ENCODE measurements around the gene PPM1M.
A peak's percentile ranks its signal among the peaks of the same experiment; 100 is the strongest.

The PPM1M gene

DNA sequence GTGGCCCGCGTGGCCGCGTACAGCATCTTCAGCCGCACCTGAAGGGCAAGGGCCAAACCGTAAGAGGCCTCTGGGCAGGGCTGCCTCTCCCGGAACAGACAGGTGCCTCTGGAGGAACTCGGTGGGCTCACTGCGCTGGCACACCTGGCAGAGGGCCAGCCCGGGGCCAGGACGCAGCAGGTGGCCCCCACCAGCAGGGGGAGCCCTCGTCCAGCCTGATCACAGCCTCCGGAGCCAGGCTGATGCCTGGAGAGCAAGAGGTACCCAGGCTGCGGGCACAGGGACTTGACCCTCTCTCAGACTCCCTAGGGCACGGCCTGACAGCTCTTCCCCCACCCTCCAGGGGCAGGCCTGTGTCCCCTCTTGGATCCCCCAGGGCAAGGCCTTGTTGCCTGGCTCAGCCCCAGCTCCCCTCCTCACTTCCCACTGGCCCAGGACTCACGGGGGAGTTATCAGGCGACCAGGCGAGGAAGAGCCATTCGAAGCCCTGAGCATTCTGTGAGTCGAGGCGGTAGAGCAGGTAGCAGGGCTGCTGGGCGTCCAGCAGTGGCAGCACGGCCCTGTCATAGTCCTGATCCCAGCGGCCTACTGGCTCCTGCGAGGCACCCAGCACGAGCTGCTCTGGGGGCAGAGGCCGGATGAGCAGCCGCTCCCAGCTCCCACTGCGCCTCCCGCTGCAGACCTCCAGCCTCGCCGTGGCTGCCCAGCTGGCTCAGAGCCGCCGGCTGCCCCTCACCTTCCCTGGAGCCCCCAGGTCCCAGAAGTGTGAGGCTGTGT lies 13.9 kb upstream of the PPM1M start:
- Histone ChIP-seq H3K27ac (no peak overlapping the region), H3K9me3 (ENCODE audit: severe bottlenecking) (no peaks in the 10 kb centered on the region), H3K4me3 (ENCODE audit: low read depth, low read length) (no peak overlapping the region), H3K36me3 (peaks cover 8% of the 10 kb centered on the region), H3K27me3 (ENCODE audit: insufficient read depth, low read depth, severe bottlenecking) (no peaks in the 10 kb centered on the region)
- TF ChIP-seq, protein P1, sequence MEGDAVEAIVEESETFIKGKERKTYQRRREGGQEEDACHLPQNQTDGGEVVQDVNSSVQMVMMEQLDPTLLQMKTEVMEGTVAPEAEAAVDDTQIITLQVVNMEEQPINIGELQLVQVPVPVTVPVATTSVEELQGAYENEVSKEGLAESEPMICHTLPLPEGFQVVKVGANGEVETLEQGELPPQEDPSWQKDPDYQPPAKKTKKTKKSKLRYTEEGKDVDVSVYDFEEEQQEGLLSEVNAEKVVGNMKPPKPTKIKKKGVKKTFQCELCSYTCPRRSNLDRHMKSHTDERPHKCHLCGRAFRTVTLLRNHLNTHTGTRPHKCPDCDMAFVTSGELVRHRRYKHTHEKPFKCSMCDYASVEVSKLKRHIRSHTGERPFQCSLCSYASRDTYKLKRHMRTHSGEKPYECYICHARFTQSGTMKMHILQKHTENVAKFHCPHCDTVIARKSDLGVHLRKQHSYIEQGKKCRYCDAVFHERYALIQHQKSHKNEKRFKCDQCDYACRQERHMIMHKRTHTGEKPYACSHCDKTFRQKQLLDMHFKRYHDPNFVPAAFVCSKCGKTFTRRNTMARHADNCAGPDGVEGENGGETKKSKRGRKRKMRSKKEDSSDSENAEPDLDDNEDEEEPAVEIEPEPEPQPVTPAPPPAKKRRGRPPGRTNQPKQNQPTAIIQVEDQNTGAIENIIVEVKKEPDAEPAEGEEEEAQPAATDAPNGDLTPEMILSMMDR (IDR thresholded peaks at IDR 0.05; ENCODE audit: low read depth, low read length): peak; percentile 87
- peak; percentile 47 for DNase-seq

DNA sequence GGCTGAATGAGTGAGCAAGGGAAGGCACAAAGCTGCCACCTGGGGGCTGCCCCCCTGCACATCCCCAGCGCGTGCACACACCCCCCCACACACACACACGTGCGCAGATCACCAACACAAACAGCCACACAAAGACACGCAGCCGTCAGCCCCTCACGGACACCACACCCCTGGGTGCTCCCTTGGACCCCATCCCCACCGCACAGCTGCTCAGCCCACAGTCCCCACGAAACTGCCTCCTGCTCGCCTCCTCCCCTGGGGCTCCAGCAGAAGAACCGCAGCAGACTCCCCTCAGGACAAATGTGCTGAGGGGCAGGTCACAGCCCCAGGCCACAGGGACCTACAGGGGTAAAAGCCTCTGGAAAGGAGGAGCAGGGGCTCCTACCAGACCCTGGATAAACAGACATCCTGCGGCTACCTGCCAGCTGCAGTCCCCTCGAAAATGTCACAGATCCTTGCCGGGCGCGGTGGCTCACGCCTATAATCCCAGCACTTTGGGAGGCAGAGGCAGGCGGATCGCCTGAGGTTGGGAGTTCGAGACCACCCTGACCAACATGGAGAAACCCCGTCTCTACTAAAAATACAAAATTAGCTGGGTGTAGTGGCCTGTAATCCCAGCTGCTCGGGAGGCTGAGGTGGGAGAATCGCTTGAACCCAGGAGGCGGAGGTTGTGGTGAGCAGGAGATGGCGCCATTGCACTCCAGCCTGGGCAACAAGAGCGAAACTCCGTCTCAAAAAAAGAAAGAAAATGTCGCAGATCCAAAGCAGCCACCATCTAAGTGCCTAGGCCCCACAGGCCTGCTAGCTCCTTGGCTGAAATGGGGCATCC lies 13.1 kb upstream of the PPM1M start:
- TF ChIP-seq, protein P1 (IDR thresholded peaks at IDR 0.05; ENCODE audit: low read depth, low read length): peak; percentile 19; the same call in 1 of the 2 replicates
- Histone ChIP-seq H3K9me3 (ENCODE audit: severe bottlenecking) (no peaks in the 10 kb centered on the region), H3K36me3 (peaks cover 8% of the 10 kb centered on the region), H3K4me3 (ENCODE audit: low read depth, low read length) (no peak overlapping the region), H3K27me3 (ENCODE audit: insufficient read depth, low read depth, severe bottlenecking) (no peaks in the 10 kb centered on the region), H3K27ac (no peak overlapping the region)
- DNase-seq: no peak

DNA sequence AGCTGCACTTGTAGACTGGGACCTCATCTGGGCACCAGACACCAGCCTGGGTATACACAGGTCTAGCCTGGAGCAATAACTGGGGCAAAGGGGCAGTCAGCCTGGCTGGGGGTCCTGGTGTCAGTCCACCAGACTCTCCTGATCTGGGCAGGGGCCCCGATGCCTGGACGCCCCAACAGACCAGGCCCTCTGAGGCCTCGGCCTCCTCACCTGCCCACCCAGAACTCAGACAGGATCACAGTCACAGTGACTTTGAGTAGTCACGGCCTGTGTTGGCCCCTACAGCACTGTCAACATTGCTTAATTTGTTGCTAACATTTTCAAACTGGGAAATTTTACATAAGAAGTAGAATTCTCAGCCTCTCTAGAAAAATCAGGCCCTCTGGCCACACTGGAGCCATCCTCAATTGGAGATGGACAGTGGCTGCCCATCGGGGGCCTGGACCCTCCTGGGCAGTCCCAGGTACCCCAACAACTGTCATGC lies 12.4 kb upstream of the PPM1M start:
- Histone ChIP-seq H3K27ac (no peak overlapping the region), H3K36me3 (peaks cover 8% of the 10 kb centered on the region)
- TF ChIP-seq, protein P1 (IDR thresholded peaks at IDR 0.05; ENCODE audit: low read depth, low read length): no peak

DNA sequence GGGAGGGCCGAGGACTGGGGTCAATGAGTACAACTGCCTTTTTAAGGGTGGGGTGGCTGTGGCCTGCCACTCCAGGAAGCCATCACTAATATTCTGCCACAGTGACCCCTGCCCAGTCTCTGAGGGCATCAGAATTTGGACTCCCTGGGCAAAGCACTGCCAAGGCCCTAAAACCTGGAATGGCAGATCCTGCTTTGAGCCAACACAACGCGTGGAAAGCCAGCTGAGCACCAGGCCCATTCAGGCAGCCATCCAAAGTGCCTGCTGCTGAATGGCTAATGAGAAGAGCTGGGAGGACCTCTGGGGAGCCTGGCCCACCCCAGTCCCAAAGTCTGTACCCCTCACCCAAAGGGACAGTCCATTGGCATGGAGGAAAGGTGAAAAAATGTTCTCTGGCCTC lies 11.6 kb upstream of the PPM1M start:
- Histone ChIP-seq H3K9me3 (ENCODE audit: severe bottlenecking) (no peaks in the 10 kb centered on the region), H3K4me3 (ENCODE audit: low read depth, low read length) (no peak overlapping the region), H3K27me3 (ENCODE audit: insufficient read depth, low read depth, severe bottlenecking) (no peaks in the 10 kb centered on the region), H3K27ac (no peak overlapping the region), H3K36me3 (peaks cover 8% of the 10 kb centered on the region)
- TF ChIP-seq, protein P1 (IDR thresholded peaks at IDR 0.05; ENCODE audit: low read depth, low read length): no peak
- DNase-seq: no peak

More for the DNA sequence above, 12.4 kb upstream of the PPM1M start:
- H3K27me3 ChIP-seq (ENCODE audit: insufficient read depth, low read depth, severe bottlenecking): no peaks in the 10 kb centered on the region
- DNase-seq: no peak
- no peaks in the 10 kb centered on the region for H3K9me3 ChIP-seq (ENCODE audit: severe bottlenecking)
- H3K4me3 ChIP-seq (ENCODE audit: low read depth, low read length): no peak overlapping the region

DNA sequence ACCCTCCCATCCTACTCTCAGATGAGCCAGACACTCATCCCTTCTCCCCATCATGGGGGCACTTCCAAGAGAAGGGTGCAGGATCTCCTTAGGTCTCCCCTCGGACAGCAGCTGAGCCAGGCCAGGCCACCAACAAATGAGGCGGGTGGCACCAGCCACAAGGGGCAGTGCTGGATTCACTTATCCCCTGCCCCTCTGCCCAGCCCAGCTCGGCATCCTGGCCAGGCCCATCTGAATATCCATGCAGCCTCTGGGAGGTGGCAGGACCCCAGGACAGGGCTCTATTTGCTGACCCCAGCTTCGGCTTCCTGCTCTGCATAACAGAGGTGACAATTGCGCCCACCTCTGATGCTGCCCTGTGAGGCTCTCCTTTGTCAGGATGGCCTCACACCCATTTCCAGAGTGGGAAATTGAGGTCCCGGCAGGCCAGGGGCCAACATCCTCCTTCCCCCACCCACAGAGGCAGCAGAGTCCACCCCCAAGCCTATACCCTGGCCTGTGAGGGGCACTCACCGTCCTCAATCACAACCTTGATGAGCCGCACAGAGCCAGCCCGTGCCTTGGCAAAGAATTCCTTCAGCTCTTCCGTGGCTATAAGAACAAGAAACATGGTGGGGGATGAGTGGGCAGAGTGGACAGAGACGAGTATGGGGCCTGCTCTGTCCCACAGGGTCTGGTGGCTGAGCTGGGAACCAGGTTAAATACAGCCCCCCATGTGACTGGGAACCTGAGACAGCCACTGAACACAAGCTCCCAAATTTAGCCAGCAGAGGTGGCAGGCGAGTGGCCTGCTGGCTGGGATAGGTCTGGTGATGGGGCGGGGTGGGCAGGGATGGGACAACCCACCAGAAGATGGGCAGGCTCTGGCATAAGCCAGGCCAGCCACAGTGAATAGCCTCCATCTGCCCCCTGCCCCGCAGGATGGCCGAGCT lies 10.8 kb upstream of the PPM1M start:
- Histone ChIP-seq H3K27ac (no peak overlapping the region), H3K36me3 (peaks cover 8% of the 10 kb centered on the region)

More for the DNA sequence above, 10.8 kb upstream of the PPM1M start:
- no peak overlapping the region for H3K4me3 ChIP-seq (ENCODE audit: low read depth, low read length)
- no peaks in the 10 kb centered on the region for H3K27me3 ChIP-seq (ENCODE audit: insufficient read depth, low read depth, severe bottlenecking)
- TF ChIP-seq, protein P1 (IDR thresholded peaks at IDR 0.05; ENCODE audit: low read depth, low read length): no peak
- DNase-seq: no peak
- H3K9me3 ChIP-seq (ENCODE audit: severe bottlenecking): no peaks in the 10 kb centered on the region

Measured in WERI-Rb-1 (cell line).